IPS-NIHi11 (cell line): ENCODE measurements around the gene TMEM147.

ENCODE experiments used
- DNase-seq: peaks from one replicate; pipeline ENCODE4 v3.0.0; 2012; ENCODE audit warnings: mixed read lengths, low spot score

Gene TMEM147

DNA sequence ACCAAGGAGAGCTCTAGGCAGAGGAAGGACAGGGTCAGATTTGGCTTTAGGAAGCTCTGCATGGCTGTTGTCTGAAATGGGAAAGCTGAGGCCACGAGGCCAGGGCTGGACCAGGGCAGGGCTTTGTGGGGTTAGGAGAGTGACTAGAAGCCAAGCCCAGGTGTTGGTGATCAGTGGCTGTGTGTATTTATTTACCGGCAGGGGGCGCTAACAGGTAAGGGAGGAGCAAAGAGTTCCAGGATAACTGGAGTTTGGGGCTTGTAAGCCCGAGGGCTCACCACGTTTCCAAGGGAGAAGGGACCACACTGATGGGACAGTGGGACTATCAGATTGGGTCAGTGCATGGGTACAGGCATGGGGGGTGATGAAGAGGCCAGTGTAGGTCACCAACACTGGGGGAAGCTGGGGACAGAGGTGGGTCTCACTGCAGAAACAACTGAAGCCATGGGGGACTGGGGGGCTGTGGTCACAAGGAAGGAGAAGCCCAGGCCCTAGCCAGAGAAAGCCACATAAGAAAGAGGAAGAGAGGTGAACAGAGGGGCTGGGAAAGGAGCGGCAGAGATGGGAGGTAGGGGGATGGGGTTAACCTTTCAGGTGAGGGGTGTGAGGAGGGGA is 3.9 kb downstream of the TMEM147 start:
- DNase-seq: peak; percentile 79

DNA sequence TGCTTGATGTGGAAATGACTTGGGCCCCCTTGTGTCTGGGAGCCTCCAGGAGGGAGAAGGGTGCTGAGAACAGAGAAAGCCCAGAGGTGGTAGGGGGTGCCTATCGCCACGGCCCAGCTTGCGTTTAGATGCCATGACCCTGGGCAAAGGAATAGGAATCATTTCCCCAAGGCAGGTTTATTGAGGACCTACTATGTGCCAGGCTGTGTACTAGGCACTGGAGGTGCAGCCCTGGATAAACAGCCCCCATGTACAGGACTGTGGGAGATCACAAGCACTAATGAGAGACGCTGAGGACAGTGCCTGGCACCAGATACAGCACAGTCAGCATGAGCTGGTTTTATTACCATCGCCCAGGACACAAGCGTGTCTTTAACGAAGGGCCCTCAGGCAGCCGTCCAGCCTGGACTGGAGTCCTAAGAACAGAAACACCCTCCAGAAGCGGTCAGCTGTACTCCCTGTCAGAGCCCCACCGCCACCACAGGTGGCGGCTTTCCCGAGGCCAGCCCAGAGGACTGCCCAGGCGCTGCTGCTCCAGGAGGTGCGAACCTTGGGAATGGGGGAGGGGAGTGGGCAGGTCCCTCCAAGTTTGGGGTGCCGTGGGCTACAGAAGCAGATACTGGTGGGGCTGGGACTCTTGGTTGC is 4.6 kb downstream of the TMEM147 start:
- DNase-seq: no peak

DNA sequence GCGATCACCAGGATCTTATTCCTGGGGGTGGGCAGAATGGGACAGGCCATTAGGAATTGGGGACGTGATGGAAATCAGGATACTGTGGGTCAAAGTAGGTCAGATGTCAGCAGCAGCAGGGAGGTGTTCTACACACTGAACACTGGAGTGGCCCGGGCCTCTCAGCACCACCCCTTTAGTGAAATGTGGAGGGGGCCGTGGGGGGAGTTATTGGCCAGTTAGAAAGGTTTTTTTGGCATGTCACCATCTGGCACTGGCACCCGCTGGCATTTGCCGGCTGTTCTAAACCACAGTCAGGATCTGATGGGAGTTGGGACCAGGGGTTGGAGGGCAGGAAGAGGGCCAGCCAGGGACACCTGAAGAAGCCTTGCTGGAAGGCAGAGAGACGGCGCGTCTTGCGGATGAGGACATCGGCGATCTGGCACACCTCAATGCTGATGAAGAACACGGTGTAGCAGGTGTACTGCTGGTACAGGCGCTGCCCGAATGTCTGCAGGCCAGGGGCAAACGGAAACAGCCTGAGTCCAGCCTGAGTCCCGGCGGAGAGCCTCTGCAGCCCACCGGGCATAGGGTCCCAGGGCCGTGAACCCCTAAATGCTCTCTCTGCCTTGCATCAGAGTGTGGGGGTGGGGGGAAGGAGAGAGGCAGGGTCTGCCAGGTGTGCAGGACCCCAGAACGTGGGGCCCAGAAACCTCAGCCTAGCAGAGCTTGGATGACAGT is 5.8 kb downstream of the TMEM147 start:
- DNase-seq: no peak

DNA sequence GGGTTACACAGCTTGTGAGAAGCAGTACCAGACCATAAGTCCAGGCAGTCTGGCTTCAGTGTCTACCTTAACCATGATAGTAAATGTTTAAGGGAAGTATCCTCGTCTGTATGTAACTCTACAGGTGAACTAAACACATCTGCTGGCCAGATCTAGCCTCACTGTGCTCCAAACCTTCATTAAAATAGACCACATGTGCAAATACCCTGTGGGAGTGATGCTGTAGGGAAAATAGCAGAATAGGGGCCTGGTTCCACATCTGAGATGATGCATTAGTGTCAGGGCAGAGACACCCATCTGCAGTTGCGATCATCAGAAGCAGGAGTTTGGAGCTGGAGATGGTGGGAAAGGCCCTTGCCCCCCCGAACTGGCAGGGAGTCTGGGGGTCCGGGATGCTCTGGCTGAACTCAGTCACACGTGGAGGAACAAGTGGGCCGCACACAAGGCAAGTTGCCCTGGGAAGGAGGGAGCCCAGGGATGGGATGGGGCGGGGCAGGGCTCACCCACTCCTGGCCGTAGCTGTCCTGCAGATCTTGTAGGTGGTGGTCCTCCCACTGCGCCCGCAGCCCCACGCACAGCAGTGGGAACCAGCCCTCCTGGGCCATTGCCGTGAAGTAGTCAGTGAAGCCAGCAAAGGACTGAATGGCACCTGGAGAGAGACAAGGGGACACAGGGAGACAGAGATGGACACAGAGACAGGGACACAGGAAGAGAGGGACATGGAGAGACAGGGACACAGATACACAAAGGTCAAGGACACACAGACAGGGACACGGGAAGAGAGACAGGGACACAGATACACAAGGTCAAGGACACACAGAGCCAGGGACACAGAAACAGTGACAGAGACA is 7.3 kb downstream of the TMEM147 start:
- DNase-seq: no peak

DNA sequence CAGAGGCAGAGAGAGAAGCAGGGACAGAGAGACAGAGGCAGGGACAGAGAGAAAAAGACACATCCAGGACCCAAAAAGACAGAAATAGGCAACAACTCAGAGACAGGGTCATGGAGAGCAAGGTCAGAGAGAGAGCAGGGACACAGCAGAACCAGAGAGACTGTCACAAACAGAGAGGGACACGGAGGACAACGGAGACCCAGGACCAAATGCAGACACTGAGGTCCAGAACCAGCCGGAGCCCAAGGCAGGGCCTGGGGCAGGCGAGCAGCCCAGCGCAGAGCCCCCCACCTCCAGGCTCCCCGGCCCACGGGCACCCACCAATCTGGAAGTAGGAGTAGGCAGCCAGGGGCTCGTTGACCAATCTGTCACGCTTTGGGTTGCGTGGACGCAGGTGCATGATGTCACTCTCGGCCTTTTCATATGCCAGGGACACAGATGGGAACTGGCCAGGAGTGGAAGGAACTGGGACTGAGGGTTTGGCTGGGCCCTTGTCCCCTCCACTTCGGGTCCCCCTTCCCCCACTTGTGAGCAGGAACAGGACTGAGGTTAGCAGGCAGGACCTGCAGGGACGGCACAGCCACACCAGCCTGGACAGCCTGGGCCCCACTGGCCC is 8.1 kb downstream of the TMEM147 start:
- no peak for DNase-seq

DNA sequence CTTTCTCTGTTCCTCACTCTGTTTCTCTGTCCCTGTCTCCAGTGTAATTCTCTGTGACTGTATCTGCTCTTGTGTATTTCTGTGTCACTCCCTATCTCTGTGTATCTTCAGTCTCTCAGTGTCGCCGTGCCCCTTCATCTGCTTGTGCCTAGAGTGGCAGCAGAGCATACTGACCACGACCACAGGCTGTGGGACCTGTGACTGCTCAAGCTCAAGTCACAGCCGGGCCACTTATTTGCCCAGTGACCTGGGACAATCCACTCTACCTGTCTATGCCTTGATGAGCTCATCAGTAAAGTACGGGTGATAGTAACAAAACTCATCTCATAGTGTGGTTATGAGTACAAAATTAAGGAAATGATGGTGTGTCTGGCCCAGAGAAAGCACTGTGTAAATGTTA is 8.7 kb downstream of the TMEM147 start:
- no peak for DNase-seq

DNA sequence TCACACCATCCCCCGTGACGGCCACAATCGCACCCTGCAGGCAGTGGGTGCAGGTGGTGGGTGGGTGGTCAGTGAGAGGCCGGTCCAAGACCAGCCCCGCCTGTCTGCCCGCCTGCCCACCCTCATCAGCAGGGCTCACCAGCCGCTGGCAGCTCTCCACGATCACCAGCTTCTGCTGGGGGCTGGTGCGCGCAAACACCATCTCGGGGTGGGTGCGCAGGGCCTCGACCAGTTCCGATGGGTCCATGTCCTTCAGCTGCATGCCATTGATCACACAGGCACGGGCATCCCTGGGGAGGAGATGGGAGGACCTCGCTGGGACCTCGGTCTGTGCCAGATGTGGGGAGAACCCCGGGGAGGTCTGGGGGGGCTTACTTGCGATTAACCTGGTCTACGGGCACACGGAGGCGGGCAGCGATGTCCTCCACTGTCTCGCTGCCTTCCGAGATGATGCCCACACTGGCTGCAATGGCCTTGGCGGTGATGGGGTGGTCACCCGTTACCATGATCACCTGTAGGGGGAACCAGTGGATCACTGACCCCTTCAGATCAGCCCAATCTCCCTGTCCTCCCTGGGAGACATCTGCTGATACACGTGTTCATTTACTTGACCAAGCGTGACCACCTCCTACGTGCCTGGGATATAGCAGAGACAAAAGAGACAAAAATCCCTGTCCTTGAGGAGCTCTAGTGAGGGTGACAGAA is 10.0 kb downstream of the TMEM147 start:
- peak; percentile 72 for DNase-seq

DNA sequence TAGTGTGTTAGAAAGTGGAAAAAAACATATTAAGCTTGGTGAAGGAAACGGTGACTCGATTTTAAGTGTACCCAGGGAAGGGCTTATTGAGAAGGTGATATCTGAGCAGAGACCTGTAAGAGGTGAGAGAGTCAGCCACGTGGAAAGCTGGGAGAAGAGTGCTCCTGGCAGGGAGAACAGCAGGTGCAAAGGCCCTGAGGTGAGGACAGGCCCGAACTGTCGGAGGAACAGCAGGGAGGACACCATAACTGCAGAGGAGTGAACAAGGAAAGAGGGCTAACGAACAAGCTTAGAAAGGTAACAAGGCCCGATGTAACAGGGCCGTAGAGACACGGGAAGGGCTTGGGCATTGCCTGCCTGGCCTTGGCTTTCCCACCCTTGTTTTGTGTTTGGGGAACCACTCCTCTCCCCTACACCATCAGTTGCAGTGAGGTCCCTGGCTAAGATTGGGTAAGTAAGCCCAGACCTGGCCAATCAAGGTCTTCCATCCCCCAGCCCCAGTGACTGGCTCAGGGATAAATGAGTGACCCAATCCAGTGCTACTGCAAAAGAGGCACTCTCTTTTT is 10.7 kb downstream of the TMEM147 start:
- no peak for DNase-seq

DNA sequence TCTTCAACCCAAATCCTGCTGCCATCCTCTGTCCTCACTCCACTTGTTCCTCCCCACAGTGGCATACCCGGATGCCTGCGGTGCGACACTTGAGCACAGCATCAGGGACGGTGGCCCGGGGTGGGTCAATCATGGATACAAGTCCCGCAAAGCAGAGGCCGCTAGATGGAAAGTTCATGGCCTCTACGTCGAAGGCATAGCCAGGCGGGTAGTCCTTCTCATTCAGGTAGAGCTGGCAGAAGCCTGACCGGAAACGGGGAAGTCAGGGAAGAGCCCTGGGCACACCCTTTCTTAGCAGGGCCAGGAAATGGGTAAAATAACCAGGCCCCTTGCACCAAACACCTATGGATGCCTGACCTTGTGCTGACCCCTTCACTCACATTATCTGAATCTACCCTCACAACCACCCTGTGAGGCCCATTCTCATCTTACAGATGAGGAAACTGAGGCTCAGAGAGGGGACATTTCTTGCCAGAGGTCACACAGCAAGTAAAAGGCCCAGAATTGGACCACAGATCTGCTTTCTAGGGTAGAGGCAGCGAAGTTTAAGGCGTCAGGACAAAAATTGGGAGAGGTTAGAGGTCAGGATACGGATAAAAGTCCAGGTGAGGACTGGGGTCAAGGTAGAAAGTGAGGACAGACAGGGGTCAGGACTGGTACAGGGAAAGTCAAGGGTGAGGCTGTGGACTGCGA is 11.6 kb downstream of the TMEM147 start:
- no peak for DNase-seq

DNA sequence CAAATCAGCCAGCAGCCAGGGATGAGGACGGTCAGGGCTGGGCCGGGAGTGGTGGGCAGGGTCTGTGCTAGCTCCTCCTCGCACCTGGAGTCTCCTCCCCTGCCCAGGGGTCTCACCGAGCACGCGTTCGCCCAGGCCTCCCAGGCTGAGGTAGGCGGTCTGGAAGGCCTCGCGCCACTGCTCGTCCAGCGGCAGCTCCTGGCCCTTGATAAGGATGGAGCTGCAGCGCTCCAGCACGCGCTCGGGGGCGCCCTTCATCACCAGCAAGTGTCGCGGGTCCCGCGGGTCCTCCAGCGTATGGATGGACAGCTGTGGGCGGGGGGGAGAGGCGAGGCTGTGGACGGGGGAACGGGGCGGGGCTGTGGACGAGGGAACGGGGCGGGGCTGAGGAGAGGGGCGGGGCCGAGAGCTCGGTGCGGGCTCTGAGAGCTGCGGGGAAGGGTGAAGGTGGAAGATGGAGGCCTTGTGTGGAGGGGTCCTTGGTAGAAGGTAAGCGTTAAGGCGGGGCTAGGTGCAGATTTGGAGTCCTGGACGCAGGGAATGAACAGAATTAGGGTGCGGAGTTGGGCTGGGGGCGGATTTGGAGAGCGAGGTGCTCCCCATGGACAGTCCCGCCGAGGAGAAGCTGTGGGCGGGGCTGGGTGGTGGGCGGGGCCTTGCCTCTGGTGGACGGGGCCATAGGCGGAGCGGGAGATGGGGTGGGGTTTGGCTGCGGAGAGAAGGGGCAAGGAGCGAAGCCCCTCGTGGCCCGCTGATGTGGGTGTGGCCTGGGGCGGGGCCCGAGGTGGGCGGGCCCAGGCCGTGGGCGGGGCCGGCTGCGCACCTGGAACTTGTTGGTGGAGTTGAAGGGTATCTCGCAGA is 12.3 kb downstream of the TMEM147 start:
- peak; percentile 95 for DNase-seq

DNA sequence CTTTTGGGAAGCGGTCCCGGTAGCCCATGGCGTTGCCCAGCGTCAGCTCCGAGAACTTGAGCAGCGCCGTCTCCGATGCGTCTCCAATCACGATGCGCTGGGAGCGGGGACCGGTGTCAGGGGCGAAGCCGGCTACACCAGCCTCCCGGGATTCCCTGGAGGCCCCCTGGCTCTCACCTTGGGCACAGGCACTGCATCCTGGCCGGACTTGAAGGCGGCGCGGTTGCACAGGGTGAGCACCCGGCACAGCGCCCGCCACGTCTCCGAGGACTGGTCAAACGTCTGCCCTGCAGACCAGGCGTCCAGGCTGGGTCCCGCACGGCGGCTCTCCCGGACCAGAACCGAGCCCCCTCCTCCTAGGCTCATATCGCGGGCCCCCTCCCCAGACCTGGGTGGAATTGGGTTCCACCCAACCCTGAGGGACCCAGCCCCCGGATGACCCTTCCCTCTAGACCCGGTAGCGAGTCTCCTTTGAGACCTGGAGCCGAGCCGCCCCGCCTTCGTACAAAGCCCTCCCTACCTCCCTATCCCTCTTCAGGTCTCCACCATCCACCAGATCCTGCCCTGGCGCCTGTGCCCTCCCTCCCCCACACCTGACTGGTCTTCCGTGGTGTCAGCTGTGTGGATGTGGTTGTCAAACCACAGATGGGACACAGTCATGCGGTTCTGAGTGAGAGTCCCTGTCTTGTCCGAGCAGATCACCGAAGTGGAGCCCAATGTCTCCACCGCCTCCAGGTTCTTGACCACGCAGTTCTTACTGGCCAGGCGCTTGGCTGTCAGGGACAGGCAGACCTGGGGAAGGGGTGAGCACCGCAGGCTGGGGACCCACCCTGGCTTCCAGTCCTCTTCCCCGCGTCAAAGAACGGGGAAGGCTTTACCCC is 13.2 kb downstream of the TMEM147 start:
- DNase-seq: no peak

DNA sequence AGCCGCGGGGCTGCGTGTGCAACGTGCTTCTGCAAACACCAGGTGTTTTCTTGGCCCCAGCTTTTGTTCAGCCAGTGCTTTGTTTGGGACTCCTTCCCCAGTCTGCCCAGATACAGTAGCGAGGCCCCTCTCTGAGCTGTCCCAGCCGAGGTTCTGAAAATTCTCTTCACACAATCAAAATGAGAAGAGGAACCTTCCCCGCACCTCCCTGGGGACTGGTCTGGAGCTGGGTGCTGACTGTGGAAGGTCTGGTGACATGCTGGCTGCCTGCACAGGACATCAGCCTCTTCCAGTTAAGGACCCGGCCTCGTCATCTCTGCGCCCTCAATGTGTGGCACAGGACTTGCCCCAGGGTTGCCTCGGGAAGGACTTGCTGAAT is 13.8 kb downstream of the TMEM147 start:
- DNase-seq: no peak

DNA sequence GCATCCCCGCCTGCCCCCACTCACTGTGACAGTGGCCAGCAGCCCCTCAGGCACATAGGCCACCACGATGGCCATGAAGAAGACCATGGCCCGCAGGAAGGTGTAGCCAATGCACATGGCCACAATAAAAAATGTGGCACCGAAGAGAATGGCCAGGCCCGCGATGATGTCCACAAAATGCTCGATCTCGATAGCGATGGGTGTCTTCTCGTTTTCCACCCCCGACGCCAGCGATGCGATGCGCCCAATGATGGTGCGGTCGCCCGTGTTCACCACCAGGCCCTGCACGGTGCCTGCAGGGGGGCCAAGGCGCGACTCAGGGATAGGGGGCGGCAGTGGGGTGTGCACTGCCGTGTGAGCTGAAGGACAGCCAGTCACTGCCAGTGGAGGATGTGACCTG is 14.4 kb downstream of the TMEM147 start:
- DNase-seq: no peak

DNA sequence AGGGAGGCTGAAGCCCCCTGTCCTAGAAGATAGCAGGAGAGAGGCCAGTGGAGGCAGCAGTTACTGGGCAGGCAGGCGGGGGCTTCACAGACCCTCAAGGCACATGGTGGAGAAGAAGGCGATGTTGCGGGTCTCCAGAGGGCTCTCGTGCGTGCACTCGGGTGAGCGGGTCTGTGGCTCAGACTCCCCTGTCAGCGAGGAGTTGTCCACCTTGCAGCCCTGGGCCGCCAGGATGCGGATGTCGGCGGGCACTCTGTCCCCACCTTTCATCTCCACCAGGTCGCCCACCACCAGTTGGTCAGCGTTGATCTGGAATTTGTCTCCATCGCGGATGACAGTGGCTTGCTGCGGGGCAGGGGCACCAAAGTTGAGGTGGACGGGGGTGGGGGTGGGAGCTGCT is 14.8 kb downstream of the TMEM147 start:
- no peak for DNase-seq

DNA sequence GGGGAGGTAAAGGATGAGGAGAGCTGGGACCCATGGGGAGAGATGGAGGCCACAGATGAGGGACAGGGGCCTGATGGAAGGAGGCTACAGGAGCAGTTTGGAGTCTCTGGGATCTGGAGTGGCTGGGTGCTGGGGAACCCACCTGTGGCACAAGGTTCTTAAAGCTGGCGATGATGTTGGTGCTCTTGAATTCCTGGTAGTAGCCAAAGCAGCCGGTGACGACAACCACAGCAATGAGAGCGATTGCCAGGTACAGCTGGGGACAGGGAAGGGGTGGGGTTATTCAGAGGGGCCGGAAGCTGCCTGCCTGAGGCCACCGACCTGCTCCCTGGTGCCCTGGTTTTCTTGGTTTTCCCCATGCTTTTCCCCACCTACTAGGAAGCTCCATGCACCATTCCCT is 15.3 kb downstream of the TMEM147 start:
- DNase-seq: no peak

DNA sequence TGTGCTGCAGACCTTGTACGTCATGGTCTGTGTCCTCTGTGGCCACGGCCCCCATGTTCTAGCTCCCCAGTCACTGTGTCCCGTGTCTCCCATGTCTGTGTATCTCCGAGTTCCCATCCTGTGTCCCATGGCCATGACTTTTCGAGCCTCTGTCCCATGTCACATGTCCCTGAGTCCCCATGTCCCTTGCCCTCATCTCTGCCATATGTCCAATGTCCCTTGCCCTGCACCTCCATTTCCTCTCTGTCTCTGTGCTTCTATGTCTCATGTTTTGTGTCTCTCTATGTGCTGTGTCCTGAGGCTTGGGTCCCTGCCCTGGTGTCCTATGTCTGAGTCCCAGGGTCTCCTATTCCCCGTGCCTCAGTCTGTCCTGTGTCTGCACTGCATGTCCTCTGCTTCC is 16.0 kb downstream of the TMEM147 start:
- DNase-seq: no peak

DNA sequence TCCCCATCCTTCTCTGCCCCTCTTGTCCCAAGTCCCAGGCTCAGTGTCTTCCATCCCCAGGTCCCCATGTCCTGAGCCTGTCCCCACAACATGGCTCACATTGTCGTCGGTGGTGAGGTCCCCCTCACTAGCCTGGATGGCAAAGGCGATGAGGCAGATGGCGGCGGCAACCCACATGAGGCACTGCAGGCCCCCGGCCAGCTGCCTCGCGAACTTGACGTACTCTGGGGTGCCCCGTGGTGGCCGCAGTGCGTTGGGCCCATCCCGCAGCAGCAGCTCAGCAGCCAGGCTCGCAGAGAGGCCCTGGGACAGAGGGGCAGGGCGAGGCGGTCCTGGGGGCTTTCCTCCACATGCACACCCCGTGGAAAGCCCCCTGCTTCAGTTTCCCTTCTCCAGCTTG is 16.9 kb downstream of the TMEM147 start:
- DNase-seq: no peak

DNA sequence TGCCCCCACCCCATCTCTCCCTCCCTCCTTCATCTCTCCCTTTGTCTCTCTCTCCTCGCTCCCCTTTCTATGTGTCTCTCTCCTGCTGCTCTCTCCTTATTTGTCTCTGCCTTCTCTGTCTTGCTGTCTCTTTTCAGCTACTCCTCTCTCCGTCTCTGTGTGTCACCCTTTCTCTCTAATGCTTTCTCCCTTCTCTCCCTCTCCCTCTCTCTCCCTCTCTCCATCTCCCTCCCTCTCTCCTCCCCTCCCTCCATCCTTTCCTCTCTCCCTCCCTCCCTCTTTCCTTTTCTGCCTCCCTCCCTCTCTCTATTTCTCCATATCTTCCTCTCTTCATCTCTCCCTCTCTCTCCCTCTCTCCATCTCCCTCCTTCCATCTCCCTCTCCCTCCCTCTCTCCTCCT is 17.4 kb downstream of the TMEM147 start:
- no peak for DNase-seq
